Epithelial cell of esophagus (primary cell): ENCODE measurements around the gene DDX41.

Source experiments
- DNase-seq: peaks from one replicate; pipeline ENCODE4 v3.0.0; 2010; ENCODE audit warnings: low read depth
- H3K4me3 ChIP-seq: 2 replicates; pipeline ENCODE4 v1.5.1; 2011; ENCODE audit warnings: mild to moderate bottlenecking, low read length, control low read depth
- CTCF ChIP-seq: IDR thresholded peaks from 2 replicates; pipeline ENCODE4 v1.5.1; 2011; ENCODE audit warnings: low read depth, mild to moderate bottlenecking, low read length, control low read depth, inconsistent platforms; ENCODE audit not compliant: insufficient read depth; ENCODE audit errors: missing control alignments

Gene DDX41

GRCh38 chr5:177512736-177513380 lies 3.9 kb downstream of the DDX41 start:
- no peak overlapping the region for H3K4me3 ChIP-seq
- no peak for TF ChIP-seq CTCF
- DNase-seq, result no peak

GRCh38 chr5:177511796-177512675 lies 4.7 kb downstream of the DDX41 start:
- no peak overlapping the region for H3K4me3 ChIP-seq
- DNase-seq, result no peak
- TF ChIP-seq CTCF, result no peak

GRCh38 chr5:177511181-177511580 lies 5.6 kb downstream of the DDX41 start:
- TF ChIP-seq CTCF, result no peak
- DNase-seq, result no peak
- H3K4me3 ChIP-seq, result no peak overlapping the region

DNA sequence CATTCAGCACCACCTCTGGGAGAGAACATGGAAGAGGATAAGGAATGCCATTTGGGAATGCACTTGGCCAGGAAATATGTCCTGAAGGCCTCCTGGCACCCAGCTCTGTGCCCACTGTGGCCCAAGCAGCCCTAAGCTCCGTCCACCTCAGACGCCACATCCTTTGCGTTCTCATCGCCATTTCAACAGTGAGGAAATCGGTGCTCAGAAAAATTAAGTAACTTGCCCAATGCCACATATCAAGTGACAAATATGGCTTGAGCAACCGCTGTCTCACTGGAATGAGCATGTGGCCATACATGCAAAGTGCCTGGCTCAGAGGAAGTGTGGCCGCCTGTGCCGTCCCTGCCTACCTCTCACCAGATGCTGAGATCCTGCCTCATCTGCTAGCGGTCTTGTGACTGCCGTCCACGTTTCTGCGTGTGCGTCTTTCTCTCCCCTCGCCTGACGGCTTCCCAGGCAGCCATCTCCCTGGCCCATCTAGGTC lies 6.2 kb downstream of the DDX41 start:
- no peak overlapping the region for H3K4me3 ChIP-seq
- TF ChIP-seq CTCF, result no peak
- no peak for DNase-seq

DNA sequence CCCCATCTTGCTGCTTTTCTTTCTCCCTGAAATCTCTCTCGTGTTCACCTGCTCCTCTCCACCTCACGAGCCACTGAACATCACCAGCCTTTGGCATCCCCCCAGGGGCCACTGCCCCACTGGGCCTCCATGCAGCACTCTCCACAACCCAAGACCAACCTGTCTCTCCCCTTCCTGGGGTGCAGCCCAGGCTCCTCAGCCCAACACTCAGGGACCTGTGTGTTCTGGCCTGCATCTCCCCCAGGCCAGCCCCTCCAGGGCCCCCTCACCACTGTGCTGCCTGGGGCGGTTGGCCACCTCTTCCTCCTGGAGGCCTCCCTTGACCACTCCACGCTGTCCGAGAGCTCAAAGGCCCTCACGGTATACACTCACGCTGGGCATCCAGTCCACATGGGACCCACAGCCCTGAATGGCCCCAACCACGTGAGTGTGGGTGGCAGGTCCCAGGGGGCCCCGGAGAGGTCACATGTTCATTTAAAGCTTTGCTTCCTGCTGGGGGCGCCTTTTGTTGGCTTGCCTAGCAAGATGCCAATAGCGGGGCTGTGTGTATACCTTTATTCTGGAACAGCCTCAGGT lies 6.7 kb downstream of the DDX41 start:
- no peak overlapping the region for H3K4me3 ChIP-seq
- TF ChIP-seq CTCF, result no peak
- DNase-seq, result no peak

GRCh38 chr5:177509381-177509951 lies 7.3 kb downstream of the DDX41 start, which contains the start of gene DOK3:
TSS of gene DOK3 (minus strand) at chr5:177509826. CDS start at chr5:177509540, 286 bp downstream.
- TF ChIP-seq CTCF, result no peak
- DNase-seq, result no peak
- H3K4me3 ChIP-seq, result no peak within 1 kb of the TSS
